Panc1 (cell line): Measurements from ENCODE around the gene COL11A2. TPM values are rescaled to one million over a fixed set of nuclear protein-coding genes. Genes with fewer than 3 reads are reported as not detected.

Experiments used
- ATAC-seq: fragments of 200-7000 bp; cut with Tn5 transposase; 2 replicates; pipeline ENCODE4 v1.9.1; 2020; ENCODE audit warnings: mild to moderate bottlenecking, moderate library complexity
- BruUV-seq: library from RNA; stranded (reverse); fragments of 400-500 nt; replicated peaks from 2 replicates; lab custom pipeline; 2021; lab: Mats Ljungman, UMichigan
- CTCF ChIA-PET: fragments of 300-600 bp; sonication (Branson Sonifier 250); formaldehyde crosslinking; loops from one replicate; lab custom pipeline; 2022; ENCODE audit warnings: antibody characterized with exemption; lab: Charles Lee
- POLR2A ChIA-PET: fragments of 300-600 bp; sonication (Branson Sonifier 250); formaldehyde crosslinking; loops from one replicate; lab custom pipeline; 2022; ENCODE audit warnings: antibody characterized with exemption; lab: Charles Lee
- DNase-seq: peaks from one replicate; pipeline ENCODE4 v3.0.0-alpha.2; 2010; ENCODE audit warnings: low read depth, low spot score
- H3K27ac ChIP-seq: 2 replicates; pipeline ENCODE4 v1.5.1; 2011; ENCODE audit warnings: mild to moderate bottlenecking, low read length, inconsistent platforms
- H3K27me3 ChIP-seq: fragments of 200-500 bp; sonication (Bioruptor generic); 2 replicates; pipeline ENCODE4 v1.6.0; 2014; ENCODE audit warnings: low read length, inconsistent platforms; ENCODE audit not compliant: control insufficient read depth, insufficient read depth
- H3K36me3 ChIP-seq: fragments of 200-500 bp; sonication (Bioruptor generic); 2 replicates; pipeline ENCODE4 v1.5.1; 2014; ENCODE audit warnings: inconsistent platforms, mild to moderate bottlenecking, low read length, moderate library complexity; ENCODE audit not compliant: control insufficient read depth, insufficient read depth
- H3K4me1 ChIP-seq: 2 replicates; pipeline ENCODE4 v1.5.1; 2011; ENCODE audit warnings: inconsistent platforms, mild to moderate bottlenecking, low read length, moderate library complexity; ENCODE audit not compliant: control insufficient read depth, insufficient read depth
- H3K4me3 ChIP-seq, 2 experiments: 2 replicates each; pipeline ENCODE4 v1.5.1; 2011 to 2012; ENCODE audit warnings: low read depth in 2 of 2, low read length in 2 of 2, mild to moderate bottlenecking in 2 of 2, inconsistent platforms in 1 of 2, moderate library complexity in 1 of 2
- H3K9me3 ChIP-seq: fragments of 200-500 bp; sonication (Bioruptor generic); 2 replicates; pipeline ENCODE4 v1.5.1; 2014; ENCODE audit warnings: low read depth, mild to moderate bottlenecking, inconsistent platforms, low read length, moderate library complexity; ENCODE audit not compliant: control insufficient read depth, insufficient read depth
- CTCF ChIP-seq: fragments of 450-650 bp; IDR thresholded peaks from 2 replicates; pipeline ENCODE4 v1.5.1; 2017; ENCODE audit warnings: mild to moderate bottlenecking
- POLR2AphosphoS5 ChIP-seq: IDR thresholded peaks from 2 replicates; pipeline ENCODE4 v1.6.1; 2012; ENCODE audit warnings: mild to moderate bottlenecking, low read depth, low read length, moderate library complexity
- SIN3A ChIP-seq: IDR thresholded peaks from 2 replicates; pipeline ENCODE4 v1.6.1; 2012; ENCODE audit warnings: low read depth, mild to moderate bottlenecking, low read length, moderate library complexity, borderline replicate concordance; ENCODE audit not compliant: insufficient read depth
- TCF7L2 ChIP-seq: IDR thresholded peaks from 2 replicates; pipeline ENCODE4 v1.6.1; 2011; ENCODE audit warnings: mild to moderate bottlenecking, low read depth, low read length, inconsistent platforms
- in situ Hi-C: cut with HindIII; loops from 2 replicates; pipeline ENCODE4 v1.10.0; 2016; ENCODE audit warnings: low sequenced_read_pairs, low pct_unique_long_range_greater_than_20kb
- intact Hi-C: fragments of 100-400 bp; cut with micrococcal nuclease; formaldehyde crosslinking; loops from one replicate; pipeline ENCODE4 v1.10.0; 2022; ENCODE audit not compliant: unreplicated experiment
- total RNA-seq: library from RNA; stranded (reverse); gene quantifications from one replicate; pipeline ENCODE4 v1.2.1, GENCODE V29; 2021; ENCODE audit not compliant: unreplicated experiment
- TF ChIP-seq, protein P1 (sequence below), 2 experiments: IDR thresholded peaks; 2 replicates each; pipeline ENCODE4 v1.6.1; 2011 to 2012; ENCODE audit warnings: low read depth in 2 of 2, control low read depth in 1 of 2, low read length in 1 of 2, mild to moderate bottlenecking in 1 of 2, moderate library complexity in 1 of 2; ENCODE audit not compliant: insufficient read depth in 1 of 2

Gene COL11A2
- total RNA-seq, 1 experiment from 2014 or later = 0.57 TPM

DNA sequence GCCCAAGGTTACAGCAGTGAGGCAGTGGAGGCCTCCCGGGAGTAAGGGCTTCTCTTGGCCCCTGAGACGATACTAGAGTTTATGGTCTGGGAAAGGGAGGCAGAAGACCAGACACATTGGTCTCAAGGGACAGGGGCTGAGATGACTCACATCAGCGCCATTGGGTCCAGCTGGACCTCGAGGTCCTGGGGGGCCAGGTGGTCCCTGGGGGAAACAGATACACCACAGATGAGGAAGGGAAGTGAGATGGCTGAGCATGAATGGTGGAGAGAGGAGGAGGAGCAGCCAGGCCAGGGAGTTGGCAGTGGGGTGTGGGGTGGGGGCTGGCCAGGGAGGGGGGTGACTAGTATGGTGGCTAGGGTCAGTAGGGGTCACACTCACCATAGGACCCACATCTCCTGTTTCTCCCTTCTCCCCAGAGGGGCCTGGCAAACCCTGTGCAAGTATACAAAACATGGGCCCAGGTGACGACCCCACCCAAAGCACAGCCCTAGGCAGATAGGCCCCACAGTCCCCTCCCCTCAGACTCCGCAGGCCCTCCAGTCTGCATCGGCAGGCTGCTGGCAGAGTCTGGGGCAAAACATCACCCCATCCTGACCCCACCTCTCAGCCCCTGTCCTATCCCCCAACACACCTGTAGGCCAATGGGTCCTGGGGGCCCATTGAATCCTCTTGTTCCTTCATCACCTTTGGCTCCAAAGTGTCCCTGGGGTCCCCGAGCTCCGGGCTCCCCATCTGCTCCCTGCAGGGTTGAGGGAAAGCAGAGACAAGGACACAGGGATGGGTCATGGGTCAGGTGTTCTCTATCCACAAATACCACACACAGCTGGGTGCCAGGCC, 21.9 kb downstream of the COL11A2 start:
- Histone ChIP-seq H3K4me1 (peaks cover 6% of the 10 kb centered on the region), H3K4me3 (no peak overlapping the region), H3K36me3 (no peaks in the 10 kb centered on the region), H3K9me3 (no peaks in the 10 kb centered on the region), H3K27ac (no peak overlapping the region), H3K27me3 (no peaks in the 10 kb centered on the region)
- ATAC-seq (no peak), DNase-seq (no peak)
- ChIA-PET CTCF (no interaction called here), POLR2A (no interaction called here)
- BruUV-seq = no TSS peak
- intact Hi-C loops = loop anchor here (10.0 kb wide), 2 partner anchors 46 to 156 kb away; no protein-coding TSS in a partner anchor
- no peak for TF ChIP-seq TCF7L2
- TF ChIP-seq POLR2AphosphoS5 = no peak
- TF ChIP-seq, protein P1, sequence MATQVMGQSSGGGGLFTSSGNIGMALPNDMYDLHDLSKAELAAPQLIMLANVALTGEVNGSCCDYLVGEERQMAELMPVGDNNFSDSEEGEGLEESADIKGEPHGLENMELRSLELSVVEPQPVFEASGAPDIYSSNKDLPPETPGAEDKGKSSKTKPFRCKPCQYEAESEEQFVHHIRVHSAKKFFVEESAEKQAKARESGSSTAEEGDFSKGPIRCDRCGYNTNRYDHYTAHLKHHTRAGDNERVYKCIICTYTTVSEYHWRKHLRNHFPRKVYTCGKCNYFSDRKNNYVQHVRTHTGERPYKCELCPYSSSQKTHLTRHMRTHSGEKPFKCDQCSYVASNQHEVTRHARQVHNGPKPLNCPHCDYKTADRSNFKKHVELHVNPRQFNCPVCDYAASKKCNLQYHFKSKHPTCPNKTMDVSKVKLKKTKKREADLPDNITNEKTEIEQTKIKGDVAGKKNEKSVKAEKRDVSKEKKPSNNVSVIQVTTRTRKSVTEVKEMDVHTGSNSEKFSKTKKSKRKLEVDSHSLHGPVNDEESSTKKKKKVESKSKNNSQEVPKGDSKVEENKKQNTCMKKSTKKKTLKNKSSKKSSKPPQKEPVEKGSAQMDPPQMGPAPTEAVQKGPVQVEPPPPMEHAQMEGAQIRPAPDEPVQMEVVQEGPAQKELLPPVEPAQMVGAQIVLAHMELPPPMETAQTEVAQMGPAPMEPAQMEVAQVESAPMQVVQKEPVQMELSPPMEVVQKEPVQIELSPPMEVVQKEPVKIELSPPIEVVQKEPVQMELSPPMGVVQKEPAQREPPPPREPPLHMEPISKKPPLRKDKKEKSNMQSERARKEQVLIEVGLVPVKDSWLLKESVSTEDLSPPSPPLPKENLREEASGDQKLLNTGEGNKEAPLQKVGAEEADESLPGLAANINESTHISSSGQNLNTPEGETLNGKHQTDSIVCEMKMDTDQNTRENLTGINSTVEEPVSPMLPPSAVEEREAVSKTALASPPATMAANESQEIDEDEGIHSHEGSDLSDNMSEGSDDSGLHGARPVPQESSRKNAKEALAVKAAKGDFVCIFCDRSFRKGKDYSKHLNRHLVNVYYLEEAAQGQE (IDR thresholded peaks at IDR 0.05; ENCODE audit: insufficient read depth in 1 of 2, low read depth in 2 of 2, low read length in 1 of 2) = no peak
- in situ Hi-C loops = no loop called here

DNA sequence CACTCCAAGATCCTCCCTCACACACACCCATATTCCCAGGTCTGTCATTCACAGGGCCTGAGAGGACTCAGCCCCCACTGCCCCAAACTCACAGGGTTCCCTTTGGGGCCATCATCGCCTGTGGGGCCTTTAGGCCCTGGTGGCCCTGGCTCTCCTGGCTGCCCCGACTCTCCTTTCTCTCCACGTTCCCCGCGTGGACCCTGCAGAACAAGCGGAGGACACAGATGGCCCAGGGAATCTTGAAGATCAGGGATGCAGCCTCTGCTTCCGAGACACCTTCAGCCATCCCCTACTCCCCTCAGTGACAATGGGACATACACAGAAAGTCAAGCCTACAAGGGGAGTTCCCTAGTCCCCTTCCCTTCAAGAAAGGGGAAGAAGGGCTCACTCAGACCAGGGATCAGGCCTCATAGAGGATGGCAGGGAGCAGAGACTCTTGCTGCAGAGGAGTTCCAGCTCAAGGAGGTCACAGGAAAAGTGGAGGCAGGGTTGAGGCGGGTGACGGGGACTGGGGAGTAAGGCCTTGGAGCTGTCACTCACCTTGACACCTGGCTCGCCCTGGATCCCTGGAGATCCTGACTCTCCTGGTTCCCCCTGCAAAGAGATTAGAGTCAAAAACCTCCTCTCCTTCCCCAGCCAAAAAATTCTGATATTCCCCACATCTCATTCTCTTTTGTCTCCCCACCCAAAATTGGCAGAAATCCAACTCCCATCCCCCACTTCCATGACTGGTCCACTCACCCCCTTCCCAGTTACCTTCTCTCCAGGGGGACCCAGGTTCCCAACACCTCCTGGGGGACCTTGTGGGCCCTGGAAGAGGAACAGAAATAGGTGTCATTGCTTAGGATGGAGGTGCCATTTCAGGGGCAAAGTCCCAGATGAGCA, 22.7 kb downstream of the COL11A2 start:
- intact Hi-C loops (loop anchor here (10.0 kb wide), 2 partner anchors 45 to 155 kb away; no protein-coding TSS in a partner anchor), in situ Hi-C loops (no loop called here)
- DNase-seq (no peak), ATAC-seq (no peak)
- peaks cover 6% of the 10 kb centered on the region for H3K4me1 ChIP-seq
- no peaks in the 10 kb centered on the region for H3K9me3 ChIP-seq
- ChIA-PET POLR2A (no interaction called here), CTCF (no interaction called here)
- H3K4me3 ChIP-seq = no peak overlapping the region
- H3K27me3 ChIP-seq = no peaks in the 10 kb centered on the region
- TF ChIP-seq SIN3A = no peak
- no peak for TF ChIP-seq POLR2AphosphoS5
- no peak for TF ChIP-seq TCF7L2
- TF ChIP-seq CTCF = no peak
- TF ChIP-seq, protein P1 (IDR thresholded peaks at IDR 0.05; ENCODE audit: insufficient read depth in 1 of 2, low read depth in 2 of 2, low read length in 1 of 2) = no peak
- H3K36me3 ChIP-seq = no peaks in the 10 kb centered on the region
- no peak overlapping the region for H3K27ac ChIP-seq
- BruUV-seq = no TSS peak
